GM21390 (cell line): ENCODE results near the gene EDAR.

Experiments
- ATAC-seq: cut with Tn5 transposase; IDR thresholded peaks from one replicate; pipeline ENCODE4 v1.9.1; 2021; ENCODE audit not compliant: unreplicated experiment

EDAR gene

GRCh38 chr2:108942231-108942825 is 46.7 kb downstream of the EDAR start:
- no peak for ATAC-seq

- no peak for ATAC-seq
Measured at GRCh38 chr2:108941767-108942166, 47.3 kb downstream of the EDAR start.

- no peak for ATAC-seq
Measured at GRCh38 chr2:108941161-108941665, 47.8 kb downstream of the EDAR start.

GRCh38 chr2:108940156-108940555 is 48.9 kb downstream of the EDAR start:
- no peak for ATAC-seq

- no peak for ATAC-seq
Measured at GRCh38 chr2:108938077-108938710, 50.8 kb downstream of the EDAR start.

- no peak for ATAC-seq
Measured at GRCh38 chr2:108937367-108938017, 51.5 kb downstream of the EDAR start.

GRCh38 chr2:108936866-108937265 is 52.2 kb downstream of the EDAR start:
- ATAC-seq = no peak

- no peak for ATAC-seq
Measured at GRCh38 chr2:108936076-108936864, 52.8 kb downstream of the EDAR start.

GRCh38 chr2:108935271-108935741 is 53.7 kb downstream of the EDAR start:
- no peak for ATAC-seq

GRCh38 chr2:108934583-108935245 is 54.3 kb downstream of the EDAR start:
- ATAC-seq = no peak

- no peak for ATAC-seq
Measured at GRCh38 chr2:108934151-108934550, 54.9 kb downstream of the EDAR start.

- no peak for ATAC-seq
Measured at GRCh38 chr2:108933691-108934117, 55.3 kb downstream of the EDAR start.

- ATAC-seq = no peak
Measured at GRCh38 chr2:108932736-108933332, 56.2 kb downstream of the EDAR start.

GRCh38 chr2:108931372-108931771 is 57.6 kb downstream of the EDAR start:
- ATAC-seq = no peak

- ATAC-seq = no peak
Measured at GRCh38 chr2:108929807-108930425, 59.1 kb downstream of the EDAR start.

- no peak for ATAC-seq
Measured at GRCh38 chr2:108928660-108929377, 60.2 kb downstream of the EDAR start.

GRCh38 chr2:108927936-108928659 is 60.9 kb downstream of the EDAR start:
- no peak for ATAC-seq

GRCh38 chr2:108927405-108927804 is 61.6 kb downstream of the EDAR start:
- ATAC-seq = no peak
